GM19324 (cell line): ENCODE data around the gene CLCN1.
A peak's percentile ranks its signal among the peaks of the same experiment; 100 is the strongest.

Source experiments
- ATAC-seq: cut with Tn5 transposase; IDR thresholded peaks from one replicate; pipeline ENCODE4 v1.9.1; 2021; ENCODE audit warnings: mild to moderate bottlenecking, moderate library complexity; ENCODE audit not compliant: unreplicated experiment, low FRiP score

The CLCN1 gene

GRCh38 chr7:143361552-143362130 lies 45.7 kb downstream of the CLCN1 start:
- no peak for ATAC-seq

DNA sequence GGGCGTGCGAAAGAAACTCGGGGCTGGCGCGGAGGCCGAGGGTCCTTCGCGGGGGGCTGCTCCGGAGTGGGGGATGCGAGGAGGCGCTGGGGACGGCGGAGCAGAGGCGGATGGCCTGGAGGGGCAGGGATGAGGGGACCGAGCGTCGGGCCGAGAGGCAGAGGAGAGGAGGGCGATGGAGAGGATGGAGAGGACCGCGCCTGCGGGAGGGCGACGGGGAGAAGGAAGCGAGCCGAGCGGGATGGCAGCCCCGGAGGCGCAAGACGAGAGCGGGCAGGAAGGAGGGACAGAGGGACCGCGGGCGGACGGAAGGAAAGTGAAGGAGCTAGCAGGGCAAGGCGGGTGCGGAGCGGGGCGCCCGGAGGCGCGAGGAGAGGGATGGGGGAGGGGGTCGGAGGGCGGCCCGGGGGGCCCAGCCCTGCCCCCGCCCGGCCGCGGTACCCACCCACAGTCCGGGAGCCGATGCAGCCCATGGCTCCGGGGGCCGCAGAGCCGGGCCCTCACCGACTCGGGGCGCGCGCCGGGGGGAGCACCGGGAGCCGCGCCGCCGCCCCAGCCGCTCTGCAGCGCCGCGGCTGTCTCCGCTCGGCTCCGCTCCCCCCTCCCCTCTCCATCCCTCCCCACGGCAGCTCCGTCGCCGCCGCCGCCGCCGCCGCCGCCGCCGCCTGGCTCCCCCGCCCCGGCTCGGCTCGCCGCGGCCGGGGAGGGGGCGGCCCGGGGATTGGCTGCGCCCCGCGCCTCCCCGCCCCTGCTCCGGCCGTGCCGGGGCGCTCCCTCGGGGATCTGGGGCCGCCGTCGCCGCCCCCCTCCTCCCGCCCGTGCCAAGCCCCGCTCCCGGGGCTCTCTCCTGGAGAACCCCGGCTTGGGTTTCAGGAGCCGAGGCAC lies 46.5 kb downstream of the CLCN1 start, which contains the start of gene FAM131B:
FAM131B (minus strand) TSS at position 583 of the 885 bp plus-strand sequence; CDS start at position 473, 110 bp downstream.
- ATAC-seq, result no peak

DNA sequence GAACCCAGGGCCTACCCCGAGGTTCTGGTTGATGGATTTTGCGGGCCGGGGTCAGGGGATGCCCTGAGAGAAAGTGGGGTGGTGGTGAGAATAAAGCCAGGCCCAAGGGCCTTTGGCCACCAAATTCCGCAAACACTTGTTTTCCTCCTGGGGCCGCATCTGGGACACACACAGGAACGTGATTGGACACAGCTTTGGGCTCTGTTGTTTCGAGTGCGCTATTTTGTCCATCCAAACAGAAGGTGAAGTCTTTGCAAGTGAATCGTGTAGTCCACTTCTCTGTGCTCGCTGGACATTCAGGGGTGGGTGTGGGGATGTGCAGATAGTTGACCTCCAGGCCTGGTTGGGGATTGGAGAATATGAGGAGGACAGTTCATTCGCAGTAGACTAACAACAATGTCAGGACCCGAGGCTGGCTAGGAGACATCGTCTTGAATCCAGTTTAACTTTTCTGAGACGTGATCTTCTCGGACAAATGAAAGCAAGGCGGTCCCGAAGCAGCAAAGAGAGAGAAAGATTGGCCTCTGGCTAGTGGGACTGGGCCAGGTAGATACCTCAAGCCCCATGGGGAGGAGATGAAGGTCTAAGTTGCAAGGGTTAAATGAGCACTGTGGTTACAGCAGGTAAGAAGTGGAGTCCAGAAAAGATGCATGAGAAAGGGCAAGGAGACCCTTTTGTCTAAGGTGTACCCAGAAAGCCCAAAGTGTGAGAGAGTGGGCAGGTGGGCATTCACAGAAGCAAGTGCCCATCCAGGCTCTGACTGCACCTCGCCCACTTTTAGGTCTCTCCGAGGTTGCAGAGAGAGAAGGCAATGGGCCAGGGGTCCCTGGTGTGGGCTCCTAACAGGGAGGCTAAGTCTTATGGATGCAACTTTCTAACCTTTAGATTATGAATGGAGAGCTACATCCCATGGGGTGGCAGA lies 47.4 kb downstream of the CLCN1 start:
- ATAC-seq, result no peak

GRCh38 chr7:143367972-143368371 lies 52.1 kb downstream of the CLCN1 start:
- ATAC-seq, result no peak

DNA sequence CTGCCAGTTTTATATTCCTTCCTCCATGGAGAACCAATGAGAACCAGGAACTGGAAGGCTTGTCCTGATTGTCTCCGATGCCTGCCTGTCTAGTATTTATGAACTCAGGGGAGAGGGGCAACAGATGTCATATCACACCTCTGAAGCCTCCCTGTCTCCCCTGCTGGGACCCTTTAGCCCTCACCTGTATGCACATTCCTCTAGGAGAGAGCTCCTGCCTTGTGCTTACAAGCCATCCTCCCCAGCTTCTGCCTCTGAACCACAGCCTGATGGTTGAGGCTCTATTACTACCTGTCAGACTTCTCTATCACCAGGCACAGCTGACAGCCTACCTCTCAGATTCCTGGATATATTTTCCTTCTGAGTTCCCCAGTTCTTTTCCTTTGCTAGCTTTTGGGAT lies 52.5 kb downstream of the CLCN1 start:
- no peak for ATAC-seq

- ATAC-seq, result no peak
Observed at GRCh38 chr7:143369678-143370651, 54.1 kb downstream of the CLCN1 start.

GRCh38 chr7:143372070-143372469 lies 56.2 kb downstream of the CLCN1 start:
- no peak for ATAC-seq

GRCh38 chr7:143373255-143373794 lies 57.4 kb downstream of the CLCN1 start:
- ATAC-seq, result no peak

- ATAC-seq, result no peak
Observed at GRCh38 chr7:143374561-143374960, 58.6 kb downstream of the CLCN1 start.

DNA sequence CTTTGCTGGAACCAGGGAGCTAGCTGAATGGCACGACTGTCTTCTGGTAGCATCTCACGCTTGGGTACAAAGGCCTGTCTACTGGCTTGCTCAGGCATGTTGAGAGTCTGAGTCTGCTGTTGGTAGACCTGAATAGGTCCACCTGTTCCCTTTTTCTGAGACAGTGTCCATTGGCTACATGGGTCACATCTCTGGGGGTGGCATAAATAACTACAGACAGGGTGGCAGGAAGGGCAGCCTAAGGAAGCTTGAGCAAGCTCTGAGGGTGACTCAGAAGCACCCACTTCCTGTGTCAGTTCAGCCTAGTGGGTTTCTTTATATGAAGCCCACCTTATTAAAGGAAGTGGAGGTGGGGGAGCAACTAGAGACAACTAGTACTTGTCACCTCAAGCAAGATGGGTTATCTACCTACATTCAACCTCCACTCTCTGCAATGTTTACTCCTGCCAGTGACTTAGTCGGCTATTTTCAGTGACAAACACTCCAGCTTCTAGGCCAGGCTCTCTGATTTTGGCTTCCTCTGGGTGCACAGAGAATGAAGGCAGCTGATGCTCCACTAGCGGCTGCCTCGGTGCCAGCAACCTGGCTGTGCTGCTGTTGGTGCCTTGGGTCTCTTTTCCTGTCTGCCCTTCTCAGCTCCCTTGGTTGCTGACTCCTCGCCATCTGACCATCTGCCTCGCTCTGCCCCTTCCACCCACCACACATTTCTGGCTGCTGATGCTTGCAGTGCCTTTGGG lies 59.6 kb downstream of the CLCN1 start:
- no peak for ATAC-seq

- no peak for ATAC-seq
Observed at GRCh38 chr7:143376396-143376795, 60.5 kb downstream of the CLCN1 start.

DNA sequence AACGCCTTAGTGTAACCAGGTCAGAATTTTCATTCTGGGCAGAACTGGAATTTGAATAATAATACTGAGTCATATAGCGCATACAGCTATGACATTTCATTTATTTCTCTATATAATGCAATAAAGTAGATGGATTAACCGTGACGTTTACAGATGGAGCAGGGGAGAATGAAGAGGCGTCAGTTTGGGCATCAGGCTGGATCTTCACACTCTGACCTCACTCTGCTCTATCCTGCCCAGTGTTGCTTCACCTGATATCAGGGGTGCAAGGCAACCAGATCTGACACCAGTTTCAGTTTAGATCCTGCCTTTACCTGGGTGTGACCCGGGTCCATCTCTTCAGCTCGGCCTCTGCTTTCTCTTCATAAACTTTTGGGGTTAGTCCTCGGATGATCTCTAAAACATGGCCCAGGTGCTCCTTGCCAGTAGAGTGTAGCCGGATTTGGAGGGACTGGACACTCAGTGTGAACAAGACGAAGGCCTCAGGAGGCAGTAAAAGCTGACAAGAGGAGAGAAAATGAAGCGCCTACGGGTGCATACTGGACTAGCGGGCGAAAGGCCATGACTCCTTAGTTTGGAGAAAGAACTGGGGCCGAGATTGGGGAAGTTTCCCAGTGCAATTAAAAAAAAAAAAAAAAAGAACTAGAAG lies 63.8 kb downstream of the CLCN1 start:
- ATAC-seq, result no peak

DNA sequence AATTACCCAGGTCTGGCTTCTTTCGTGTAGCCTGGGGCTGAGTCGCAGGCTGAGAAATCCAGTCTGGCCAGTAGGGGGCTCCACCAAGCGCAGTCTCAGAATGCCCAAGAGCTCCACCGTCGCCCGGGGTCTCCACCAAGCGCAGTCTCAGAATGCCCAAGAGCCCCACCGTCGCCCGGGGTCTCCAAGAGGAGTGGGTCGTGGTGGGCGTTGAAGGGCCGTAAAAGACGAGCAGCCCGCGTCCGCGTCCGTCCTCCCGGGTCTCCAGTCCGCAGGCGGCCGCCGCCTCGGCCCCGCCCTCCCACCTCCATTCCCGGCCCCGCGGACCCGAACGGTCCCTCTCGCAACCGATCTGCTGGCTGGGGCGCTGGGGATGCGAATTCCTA lies 64.3 kb downstream of the CLCN1 start:
- peak; percentile 61 for ATAC-seq

DNA sequence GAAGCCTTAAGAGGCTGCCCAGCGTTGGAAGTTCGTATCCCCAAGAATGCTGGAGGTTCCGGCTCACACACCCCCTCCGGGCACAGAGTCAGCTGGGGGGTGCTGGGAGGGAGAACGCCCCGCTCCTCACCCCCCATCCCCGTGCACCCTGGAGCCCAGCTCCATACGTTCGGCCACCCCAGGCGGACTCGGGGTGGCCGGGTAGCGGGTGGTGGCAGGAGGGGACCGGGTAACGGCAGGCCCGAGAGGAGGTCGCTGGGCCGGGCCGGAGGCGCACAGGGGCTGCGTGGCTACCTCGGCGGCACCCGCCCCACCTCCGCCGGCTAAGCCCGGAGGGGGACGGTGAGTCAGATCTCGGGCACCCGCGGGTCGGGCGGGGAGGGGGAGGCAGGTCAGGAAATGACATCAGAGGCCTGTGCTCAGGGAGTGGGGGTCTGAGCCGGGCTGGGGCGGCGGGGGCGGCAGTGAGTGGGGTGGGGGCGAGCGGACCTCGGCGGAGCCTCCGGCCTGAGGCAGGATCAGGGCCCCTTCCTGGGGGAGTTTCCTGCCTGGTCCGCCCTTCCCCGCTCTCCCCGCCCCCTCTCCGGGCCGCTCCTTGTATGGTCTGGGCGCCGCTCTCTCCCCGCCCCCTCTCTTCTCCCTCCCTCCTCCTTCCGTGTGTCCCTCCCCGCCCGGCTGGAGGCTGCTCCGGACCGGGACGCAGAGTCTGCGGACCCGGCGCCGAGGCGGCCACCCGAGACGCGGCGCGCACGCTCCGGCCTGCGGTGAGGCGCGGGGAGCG lies 64.9 kb downstream of the CLCN1 start, which contains the start of gene ZYX:
ZYX (plus strand) TSS at position 700 of the 781 bp plus-strand sequence. CDS start 227 bp downstream, outside the sequence.
- ATAC-seq, result peak; percentile 81

DNA sequence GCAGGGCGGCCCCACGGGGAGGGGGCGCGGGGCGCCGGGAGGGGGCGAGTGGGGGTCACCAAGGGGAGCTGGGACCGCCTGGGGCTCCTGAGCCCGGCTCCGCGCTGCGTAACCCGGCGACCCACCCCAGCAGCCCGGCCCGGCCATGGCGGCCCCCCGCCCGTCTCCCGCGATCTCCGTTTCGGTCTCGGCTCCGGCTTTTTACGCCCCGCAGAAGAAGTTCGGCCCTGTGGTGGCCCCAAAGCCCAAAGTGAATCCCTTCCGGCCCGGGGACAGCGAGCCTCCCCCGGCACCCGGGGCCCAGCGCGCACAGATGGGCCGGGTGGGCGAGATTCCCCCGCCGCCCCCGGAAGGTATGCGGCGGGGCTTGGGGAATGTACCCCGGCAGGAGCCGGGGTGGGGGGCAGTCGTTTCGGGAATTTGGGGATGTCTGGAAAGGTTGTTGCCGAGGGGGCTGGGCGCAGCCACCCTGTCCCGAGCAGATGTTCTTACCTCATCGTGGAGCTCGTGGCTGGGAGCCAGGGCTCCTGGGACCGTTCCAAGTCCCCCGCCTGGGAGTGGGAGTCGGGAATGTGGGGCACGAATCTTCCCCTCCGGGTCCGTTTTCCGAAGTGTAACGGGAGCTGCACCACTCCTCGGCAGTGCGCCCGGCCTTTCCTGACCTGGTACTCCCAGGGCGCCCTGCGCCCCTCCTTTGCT lies 65.7 kb downstream of the CLCN1 start:
- ATAC-seq, result peak; percentile 21

- no peak for ATAC-seq
Observed at GRCh38 chr7:143382126-143382790, 66.3 kb downstream of the CLCN1 start.
